GM12865 (cell line): ENCODE measurements around the gene PRKCH.
A peak's percentile ranks its signal among the peaks of the same experiment; 100 is the strongest.

Source experiments
- DNase-seq: peaks from one replicate; pipeline ENCODE4 v3.0.0; 2010; ENCODE audit warnings: low read depth
- H3K4me3 ChIP-seq: 2 replicates; pipeline ENCODE4 v1.5.1; 2011; ENCODE audit warnings: mild to moderate bottlenecking, low read depth, low read length, control low read depth
- TF ChIP-seq, protein P1 (sequence below): IDR thresholded peaks from 2 replicates; pipeline ENCODE4 v1.5.1; 2011; ENCODE audit warnings: low read length, control low read depth, low read depth, inconsistent platforms; ENCODE audit not compliant: insufficient read depth; ENCODE audit errors: missing control alignments

PRKCH gene

DNA sequence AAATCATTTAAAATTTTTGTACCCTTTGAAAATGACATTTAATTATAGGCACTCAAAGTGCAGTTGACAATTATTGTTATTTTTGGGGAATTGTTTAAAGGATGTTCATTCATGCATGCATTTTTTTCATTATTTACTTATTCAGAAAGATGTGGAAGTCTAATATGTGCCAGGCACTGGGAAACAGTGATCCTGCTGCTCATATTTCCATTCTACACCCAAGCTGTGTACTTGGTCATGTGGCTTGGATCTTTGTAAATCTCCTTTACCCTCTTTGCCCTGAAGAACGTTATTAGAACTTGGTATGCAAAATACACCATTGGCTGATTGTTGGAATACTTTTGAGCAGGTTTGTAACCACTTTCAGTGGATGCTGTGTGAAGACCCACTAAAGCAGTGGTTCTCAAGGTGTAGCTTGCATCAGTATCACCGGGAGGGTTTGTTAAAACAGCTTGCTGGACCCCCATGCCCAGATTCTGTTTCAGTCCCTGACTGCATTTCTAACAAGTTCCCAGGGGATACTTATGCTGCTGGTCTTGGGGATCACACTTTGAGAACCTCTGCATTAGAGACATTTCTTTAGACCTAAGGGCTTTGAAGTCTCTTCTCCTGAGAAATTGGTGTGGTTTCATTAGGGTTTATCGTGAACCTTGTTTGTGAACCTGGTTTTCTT, 47.5 kb downstream of the PRKCH start:
- TF ChIP-seq, protein P1, sequence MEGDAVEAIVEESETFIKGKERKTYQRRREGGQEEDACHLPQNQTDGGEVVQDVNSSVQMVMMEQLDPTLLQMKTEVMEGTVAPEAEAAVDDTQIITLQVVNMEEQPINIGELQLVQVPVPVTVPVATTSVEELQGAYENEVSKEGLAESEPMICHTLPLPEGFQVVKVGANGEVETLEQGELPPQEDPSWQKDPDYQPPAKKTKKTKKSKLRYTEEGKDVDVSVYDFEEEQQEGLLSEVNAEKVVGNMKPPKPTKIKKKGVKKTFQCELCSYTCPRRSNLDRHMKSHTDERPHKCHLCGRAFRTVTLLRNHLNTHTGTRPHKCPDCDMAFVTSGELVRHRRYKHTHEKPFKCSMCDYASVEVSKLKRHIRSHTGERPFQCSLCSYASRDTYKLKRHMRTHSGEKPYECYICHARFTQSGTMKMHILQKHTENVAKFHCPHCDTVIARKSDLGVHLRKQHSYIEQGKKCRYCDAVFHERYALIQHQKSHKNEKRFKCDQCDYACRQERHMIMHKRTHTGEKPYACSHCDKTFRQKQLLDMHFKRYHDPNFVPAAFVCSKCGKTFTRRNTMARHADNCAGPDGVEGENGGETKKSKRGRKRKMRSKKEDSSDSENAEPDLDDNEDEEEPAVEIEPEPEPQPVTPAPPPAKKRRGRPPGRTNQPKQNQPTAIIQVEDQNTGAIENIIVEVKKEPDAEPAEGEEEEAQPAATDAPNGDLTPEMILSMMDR, result no peak
- H3K4me3 ChIP-seq, result no peak overlapping the region

DNA sequence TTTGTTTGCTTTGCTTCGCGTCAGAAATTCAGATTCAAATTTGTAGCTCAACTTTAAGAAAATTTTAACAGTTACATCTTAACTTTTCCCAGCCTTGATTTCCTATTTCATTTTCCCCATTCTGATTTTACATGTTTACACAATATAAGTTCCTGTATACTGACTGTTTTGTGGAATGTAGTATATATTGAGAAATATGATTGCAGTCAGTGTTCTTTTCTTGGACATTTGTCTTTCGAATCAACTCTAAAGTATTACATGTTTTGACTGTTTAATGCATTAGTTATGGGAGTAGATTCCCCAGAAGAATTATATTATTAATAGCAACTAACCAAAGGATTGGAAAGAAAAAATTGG, 48.1 kb downstream of the PRKCH start:
- no peak for DNase-seq
- TF ChIP-seq, protein P1, result no peak
- no peak overlapping the region for H3K4me3 ChIP-seq

More for the DNA sequence above, 47.5 kb downstream of the PRKCH start:
- DNase-seq, result no peak

DNA sequence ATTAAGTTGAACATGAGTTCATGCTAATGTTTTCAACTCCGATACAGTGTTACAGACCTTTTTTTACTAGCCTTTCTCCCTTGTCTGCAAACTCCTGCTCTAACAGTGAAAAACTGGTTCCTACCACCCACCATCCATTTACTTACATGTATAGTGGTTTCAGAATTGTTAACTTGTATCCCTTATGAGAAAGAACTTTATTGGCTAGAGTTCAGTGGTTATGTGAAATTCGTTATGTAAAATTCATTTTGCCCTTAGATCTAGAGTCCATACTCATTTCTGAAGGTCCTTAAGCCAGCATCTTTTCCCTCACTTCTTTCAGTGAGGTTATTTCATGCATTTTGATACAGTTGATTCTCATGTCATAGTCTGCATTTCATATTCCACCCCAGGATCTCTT, 51.0 kb downstream of the PRKCH start:
- TF ChIP-seq, protein P1, result no peak
- no peak for DNase-seq

DNA sequence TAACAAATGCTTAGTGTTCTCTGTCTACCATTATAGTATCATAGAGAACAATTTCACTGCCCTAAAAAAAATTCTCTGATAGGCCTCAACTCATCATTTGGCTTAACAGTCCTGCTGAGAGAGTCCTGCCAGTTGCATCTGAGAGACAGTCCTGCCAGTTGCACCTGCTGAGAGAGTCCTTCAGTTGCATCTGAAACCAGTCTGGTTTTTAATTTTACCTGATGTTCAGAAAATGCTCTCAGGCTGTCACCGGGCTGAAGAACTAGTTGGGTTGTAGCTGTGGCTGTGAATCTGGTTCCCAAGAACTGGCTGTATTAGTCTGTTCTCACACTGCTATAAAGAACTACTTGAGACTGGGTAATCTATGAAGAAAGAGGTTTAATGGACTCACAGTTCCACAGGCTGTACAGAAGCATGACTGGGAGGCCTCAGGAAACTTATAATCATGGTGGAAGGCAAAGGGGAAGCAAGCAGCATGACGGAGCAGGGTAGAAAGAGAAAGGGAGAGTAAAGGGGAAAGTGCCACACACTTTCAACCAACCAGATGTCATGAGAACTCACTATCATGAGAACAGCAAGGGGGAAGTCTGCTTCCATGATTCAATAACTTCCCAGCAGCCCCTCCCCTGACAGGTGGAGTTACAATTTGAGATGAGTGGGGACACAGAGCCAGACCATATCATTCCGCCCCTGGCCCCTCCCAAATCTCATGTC, 51.6 kb downstream of the PRKCH start:
- TF ChIP-seq, protein P1, result no peak
- peak; percentile 65 for DNase-seq
- no peak overlapping the region for H3K4me3 ChIP-seq

More for the DNA sequence above, 51.0 kb downstream of the PRKCH start:
- no peak overlapping the region for H3K4me3 ChIP-seq

DNA sequence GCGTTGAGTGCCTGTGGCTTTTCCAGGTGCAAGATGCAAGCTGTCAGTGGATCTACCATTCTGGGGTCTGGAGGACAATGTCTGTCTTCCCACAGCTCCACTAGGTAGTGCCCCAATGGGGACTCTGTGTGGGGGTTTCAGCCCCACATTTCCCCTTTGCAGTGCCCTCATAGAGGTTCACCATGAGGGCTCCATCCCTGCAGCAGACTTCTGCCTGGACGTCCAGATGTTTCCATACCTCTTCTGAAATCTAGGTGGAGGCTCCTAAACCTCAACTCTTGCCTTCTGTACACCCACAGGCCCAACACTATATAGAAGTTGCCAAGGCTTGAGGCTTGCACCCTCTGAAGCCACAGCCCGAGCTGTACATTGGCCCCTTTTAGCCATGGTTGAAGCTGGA, 52.9 kb downstream of the PRKCH start:
- no peak overlapping the region for H3K4me3 ChIP-seq
- DNase-seq, result no peak
- TF ChIP-seq, protein P1, result no peak

DNA sequence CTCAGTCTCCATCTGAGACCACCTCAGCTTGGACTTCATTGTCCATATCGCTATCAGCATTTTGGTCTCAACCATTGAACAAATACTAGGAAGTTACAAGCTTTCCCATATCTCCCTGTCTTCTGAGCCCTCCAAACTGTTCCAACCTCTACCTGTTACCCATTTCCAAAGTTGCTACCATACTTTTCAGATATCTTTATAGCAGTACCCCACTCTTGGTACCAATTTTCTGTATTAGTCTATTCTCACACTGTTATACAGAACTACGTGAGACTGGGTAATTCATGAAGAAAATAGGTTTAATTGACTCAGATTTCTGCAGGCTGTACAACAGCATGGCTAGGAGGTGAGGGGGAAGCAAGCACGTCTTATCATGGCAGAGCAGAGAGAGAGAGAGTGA, 53.8 kb downstream of the PRKCH start:
- no peak overlapping the region for H3K4me3 ChIP-seq
- no peak for DNase-seq
- TF ChIP-seq, protein P1, result no peak
